B cell (primary cell): ENCODE results near the gene MLLT10. TPM values are rescaled to one million over a fixed set of nuclear protein-coding genes. Genes with fewer than 3 reads are reported as not detected.

ENCODE experiments used
- ATAC-seq: fragments of 200-7000 bp; cut with Tn5 transposase; one replicate; pipeline ENCODE4 v1.10.0; 2021; ENCODE audit warnings: low read depth, mild to moderate bottlenecking, moderate number of reproducible peaks, moderate library complexity
- CTCF ChIA-PET: fragments of 350-600 bp; sonication (Branson Sonifier 250); formaldehyde crosslinking; loops from one replicate; lab custom pipeline; 2021; ENCODE audit warnings: antibody characterized with exemption, inconsistent platforms; lab: Charles Lee
- POLR2A ChIA-PET: fragments of 350-600 bp; sonication (Branson Sonifier 250); formaldehyde crosslinking; loops from one replicate; lab custom pipeline; 2021; ENCODE audit warnings: antibody characterized with exemption; lab: Charles Lee
- DNase-seq: peaks from one replicate; pipeline ENCODE4 v3.0.0; 2013
- H2AFZ ChIP-seq: 2 replicates; pipeline ENCODE4 v1.6.1; 2012; ENCODE audit warnings: mild to moderate bottlenecking, low read depth, low read length; ENCODE audit not compliant: insufficient read depth, poor library complexity, severe bottlenecking
- H3K27ac ChIP-seq, 2 donors: 1 replicate in 1 of 2; 2 replicates in 1 of 2; pipeline ENCODE4 v1.5.1; 2012 to 2013; ENCODE audit warnings: low read length in 2 of 2, mild to moderate bottlenecking in 2 of 2, moderate library complexity in 1 of 2
- H3K27me3 ChIP-seq, 4 experiments: fragments of 200-600 bp in 1 of 4; sonication (generic) in 1 of 4; replicated peaks in 1 of 4; 1 replicate in 2 of 4; 2 replicates in 2 of 4; pipeline versions ENCODE4 v1.6.1 to v1.7.0; 2013 to 2016; ENCODE audit warnings: low read length in 3 of 4, mild to moderate bottlenecking in 2 of 4, mixed read lengths in 1 of 4, moderate library complexity in 1 of 4; ENCODE audit not compliant: insufficient read depth in 4 of 4, control insufficient read depth in 3 of 4; ENCODE audit errors: control extremely low read depth in 1 of 4
- H3K36me3 ChIP-seq, 2 experiments: replicated peaks in 1 of 2; 1 replicate in 1 of 2; 2 replicates in 1 of 2; pipeline versions ENCODE4 v1.6.1 to v1.7.1; 2013; ENCODE audit warnings: low read length in 1 of 2; ENCODE audit not compliant: insufficient read depth in 2 of 2, control insufficient read depth in 1 of 2; ENCODE audit errors: control extremely low read depth in 1 of 2, extremely low read depth in 1 of 2
- H3K4me1 ChIP-seq, 2 donors: fragments of 200-600 bp in 1 of 2; sonication (generic) in 1 of 2; 1 replicate in 1 of 2; 2 replicates in 1 of 2; pipeline versions ENCODE4 v1.5.1 to v1.6.1; 2013 to 2017; ENCODE audit warnings: low read length in 2 of 2; ENCODE audit not compliant: control insufficient read depth in 2 of 2, insufficient read depth in 2 of 2
- H3K4me2 ChIP-seq: replicated peaks from 2 replicates; pipeline ENCODE3; 2012; ENCODE audit warnings: mild to moderate bottlenecking, low read depth, low read length; ENCODE audit not compliant: poor library complexity, severe bottlenecking
- H3K4me3 ChIP-seq, 5 experiments: fragments of 200-600 bp in 1 of 5; sonication (generic) in 1 of 5; 1 replicate in 3 of 5; 2 replicates in 2 of 5; pipeline versions ENCODE4 v1.5.1 to v1.7.0; 2011 to 2016; ENCODE audit warnings: low read length in 4 of 5, mild to moderate bottlenecking in 4 of 5, low read depth in 2 of 5, control low read depth in 1 of 5, moderate library complexity in 1 of 5; ENCODE audit not compliant: insufficient read depth in 1 of 5; ENCODE audit errors: control extremely low read depth in 1 of 5, extremely low read depth in 1 of 5
- H3K79me2 ChIP-seq: fragments of 200-600 bp; sonication (generic); one replicate; pipeline ENCODE4 v1.6.0; 2016; ENCODE audit warnings: low read length; ENCODE audit not compliant: control insufficient read depth, insufficient read depth
- H3K9ac ChIP-seq: fragments of 200-600 bp; sonication (generic); 2 replicates; pipeline ENCODE4 v1.6.1; 2017; ENCODE audit warnings: mild to moderate bottlenecking, low read length, moderate library complexity
- H3K9me3 ChIP-seq, 3 donors: one replicate each; pipeline versions ENCODE4 v1.6.1 to v1.7.1; 2013; ENCODE audit warnings: low read length in 2 of 3; ENCODE audit not compliant: control insufficient read depth in 2 of 3, insufficient read depth in 1 of 3; ENCODE audit errors: control extremely low read depth in 1 of 3
- H4K20me1 ChIP-seq: 2 replicates; pipeline ENCODE4 v1.6.0; 2012; ENCODE audit warnings: mild to moderate bottlenecking, low read length; ENCODE audit not compliant: insufficient read depth, control insufficient read depth, poor library complexity, severe bottlenecking
- H3K27ac Mint-ChIP-seq: one replicate; pipeline ENCODE4 v1.8.0; 2021; ENCODE audit warnings: mixed read lengths
- H3K27me3 Mint-ChIP-seq: one replicate; pipeline ENCODE4 v1.8.0; 2021; ENCODE audit warnings: mixed read lengths
- H3K4me1 Mint-ChIP-seq: one replicate; pipeline ENCODE4 v1.8.0; 2021; ENCODE audit warnings: mixed read lengths
- H3K4me3 Mint-ChIP-seq: one replicate; pipeline ENCODE4 v1.8.0; 2021; ENCODE audit warnings: mixed read lengths
- H3K9me3 Mint-ChIP-seq: one replicate; pipeline ENCODE4 v1.8.0; 2022; ENCODE audit warnings: mixed read lengths; ENCODE audit not compliant: insufficient read depth
- CTCF ChIP-seq: fragments of 200-600 bp; IDR thresholded peaks from one replicate; pipeline ENCODE4 v1.8.0; 2022; ENCODE audit warnings: antibody characterized with exemption, mild to moderate bottlenecking
- EZH2 ChIP-seq: IDR thresholded peaks from 2 replicates; pipeline ENCODE4 v1.6.1; 2012; ENCODE audit warnings: borderline replicate concordance, low read depth, mild to moderate bottlenecking, moderate library complexity, low read length; ENCODE audit not compliant: insufficient read depth, poor library complexity, severe bottlenecking
- WGBS: methylation state at CpG from one replicate; pipeline ENCODE4 v1.1.5; 2013; ENCODE audit warnings: missing lambda C conversion rate; ENCODE audit not compliant: insufficient coverage; 5-methylcytosine and 5-hydroxymethylcytosine counted together
- intact Hi-C: fragments of 100-400 bp; cut with micrococcal nuclease; formaldehyde crosslinking; loops from one replicate; pipeline ENCODE4 v1.10.0; 2022
- polyA plus RNA-seq: library from polyadenylated mRNA; depleted of rRNA; stranded (reverse); fragments of >200 nt; gene quantifications from 2 replicates; pipeline ENCODE4 v1.2.3, GENCODE V29; 2012
- total RNA-seq, 2 donors: library from RNA; stranded (reverse); fragments of 120-200 nt in 1 of 2; gene quantifications; 1 replicate in 1 of 2; 2 replicates in 1 of 2; pipeline versions ENCODE4 v1.2.3 to v1.2.4, GENCODE V29; 2013 to 2022

The MLLT10 gene
- total and polyA plus RNA-seq, 2 donors (not counting 1 experiment from before 2014, with no cell fraction given) = 21.7 to 70.5 TPM

- Histone ChIP-seq H3K4me3 (no peak overlapping the region), H3K9me3 (no peaks in the 10 kb centered on the region), H2AFZ (no peak overlapping the region), H3K9ac (no peak overlapping the region), H3K27ac (no peak overlapping the region), H3K79me2 (no peaks in the 10 kb centered on the region), H3K4me2 (no peak overlapping the region), H3K36me3 (no peaks in the 10 kb centered on the region), H3K27me3 (no peaks in the 10 kb centered on the region), H4K20me1 (no peaks in the 10 kb centered on the region), H3K4me1 (no peaks in the 10 kb centered on the region)
- DNase-seq (no peak), ATAC-seq (no peak)
- Mint-ChIP-seq H3K4me3 (no peak overlapping the region), H3K4me1 (peaks cover 2% of the 10 kb centered on the region), H3K9me3 (no peaks in the 10 kb centered on the region), H3K27me3 (no peaks in the 10 kb centered on the region), H3K27ac (no peak overlapping the region)
- no peak for TF ChIP-seq EZH2
- no peak for TF ChIP-seq CTCF
- intact Hi-C loops = no loop called here
- WGBS = 88% methylated on average over 10 of the region's 12 CpGs
- ChIA-PET POLR2A (no interaction called here), CTCF (no interaction called here)
Observed at GRCh38 chr10:21750424-21750823, 216.4 kb downstream of the MLLT10 start.

- H3K4me3 Mint-ChIP-seq = no peak overlapping the region
- TF ChIP-seq CTCF (no peak), EZH2 (no peak)
- H3K27ac Mint-ChIP-seq = no peak overlapping the region
- Histone ChIP-seq H2AFZ (no peak overlapping the region), H3K9me3 (no peaks in the 10 kb centered on the region), H4K20me1 (no peaks in the 10 kb centered on the region), H3K27ac (no peak overlapping the region), H3K4me1 (no peaks in the 10 kb centered on the region), H3K9ac (no peak overlapping the region), H3K4me3 (no peak overlapping the region), H3K36me3 (no peaks in the 10 kb centered on the region), H3K79me2 (no peaks in the 10 kb centered on the region), H3K27me3 (no peaks in the 10 kb centered on the region), H3K4me2 (no peak overlapping the region)
- H3K27me3 Mint-ChIP-seq = no peaks in the 10 kb centered on the region
- ChIA-PET POLR2A (no interaction called here), CTCF (no interaction called here)
- no peaks in the 10 kb centered on the region for H3K4me1 Mint-ChIP-seq
- WGBS = 99% methylated on average over 15 of the region's 26 CpGs
- DNase-seq (no peak), ATAC-seq (no peak)
- H3K9me3 Mint-ChIP-seq = no peaks in the 10 kb centered on the region
- intact Hi-C loops = no loop called here
Observed at GRCh38 chr10:21751341-21752310, 217.6 kb downstream of the MLLT10 start.
